Adipocyte (in vitro differentiated cells): ENCODE data around the gene CXXC5.
A peak's percentile ranks its signal among the peaks of the same experiment; 100 is the strongest.

ENCODE experiments used
- DNase-seq: peaks from one replicate; pipeline ENCODE4 v3.0.0-alpha.2; 2015; ENCODE audit warnings: low read depth
- H3K27me3 ChIP-seq: replicated peaks from 2 replicates; pipeline ENCODE4 v1.7.0; 2013; ENCODE audit warnings: mild to moderate bottlenecking, low read length, moderate library complexity; ENCODE audit not compliant: control insufficient read depth, insufficient read depth
- H3K36me3 ChIP-seq: 2 replicates; pipeline ENCODE4 v1.7.0; 2013; ENCODE audit warnings: low read length, mild to moderate bottlenecking, moderate library complexity; ENCODE audit not compliant: control insufficient read depth, insufficient read depth, severe bottlenecking
- H3K4me1 ChIP-seq: 2 replicates; pipeline ENCODE4 v1.7.0; 2013; ENCODE audit warnings: mild to moderate bottlenecking, low read length, moderate library complexity; ENCODE audit not compliant: control insufficient read depth, insufficient read depth
- H3K4me3 ChIP-seq: 2 replicates; pipeline ENCODE4 v1.7.0; 2013; ENCODE audit warnings: mild to moderate bottlenecking, low read length, moderate library complexity
- H3K9ac ChIP-seq: 2 replicates; pipeline ENCODE4 v1.7.0; 2013; ENCODE audit warnings: mild to moderate bottlenecking, low read length, moderate library complexity
- H3K9me3 ChIP-seq: 2 replicates; pipeline ENCODE4 v1.7.0; 2013; ENCODE audit warnings: mild to moderate bottlenecking, low read length, moderate library complexity; ENCODE audit not compliant: control insufficient read depth

CXXC5 gene

DNA sequence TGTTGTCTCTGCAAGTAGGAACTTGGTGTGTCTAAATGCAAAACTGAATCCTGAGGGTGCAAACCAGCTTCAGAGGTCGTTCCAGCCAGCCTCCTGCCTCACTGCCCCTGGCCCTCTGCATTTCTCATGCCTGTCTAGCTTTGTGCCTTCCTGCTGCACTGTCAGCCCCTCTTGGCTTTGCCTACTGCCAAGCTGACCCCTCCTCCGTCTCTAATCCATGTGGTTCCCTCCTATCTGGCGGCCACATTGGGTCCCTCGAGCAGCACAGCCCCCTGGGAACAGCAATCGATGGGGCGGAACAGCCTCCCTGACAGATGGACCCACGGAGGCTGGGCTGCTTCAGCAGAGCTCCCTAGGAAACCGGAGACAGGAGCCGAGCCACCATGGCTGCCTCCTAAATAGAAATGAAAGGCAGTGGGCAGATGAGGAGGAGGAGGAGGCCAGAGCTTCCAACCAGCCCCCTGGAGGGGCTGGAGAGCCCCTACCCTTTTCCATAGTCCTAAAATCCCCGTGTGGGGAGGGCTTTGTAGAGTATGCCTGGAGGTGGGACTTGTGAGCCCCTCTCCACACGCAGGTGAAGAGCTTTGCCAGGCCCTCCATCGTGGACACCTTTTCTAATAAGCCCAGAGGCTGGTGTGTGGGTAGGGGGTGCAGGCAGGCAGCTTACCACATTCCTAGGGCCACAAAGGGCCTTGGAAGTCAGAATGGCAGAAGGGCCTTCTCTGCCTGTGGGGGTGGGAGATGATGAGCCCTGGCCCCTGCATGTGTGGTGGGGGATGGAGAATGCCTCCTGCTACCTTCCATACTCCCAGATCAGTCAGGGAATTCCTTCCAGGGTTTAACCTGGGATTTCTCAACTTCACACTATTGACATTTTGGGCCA lies 9.2 kb upstream of the CXXC5 start:
- Histone ChIP-seq H3K9me3 (no peaks in the 10 kb centered on the region), H3K4me3 (peak overlapping the region; percentile 74), H3K27me3 (no peaks in the 10 kb centered on the region), H3K4me1 (peaks cover 65% of the 10 kb centered on the region), H3K9ac (peak overlapping the region; percentile 91), H3K36me3 (no peaks in the 10 kb centered on the region)
- DNase-seq = no peak

- no peak for DNase-seq
- Histone ChIP-seq H3K9ac (peak overlapping the region; percentile 22), H3K9me3 (no peaks in the 10 kb centered on the region), H3K4me1 (peaks cover 65% of the 10 kb centered on the region), H3K36me3 (no peaks in the 10 kb centered on the region), H3K27me3 (no peaks in the 10 kb centered on the region), H3K4me3 (no peak overlapping the region)
Observed at GRCh38 chr5:139639619-139640380, 8.3 kb upstream of the CXXC5 start.

DNA sequence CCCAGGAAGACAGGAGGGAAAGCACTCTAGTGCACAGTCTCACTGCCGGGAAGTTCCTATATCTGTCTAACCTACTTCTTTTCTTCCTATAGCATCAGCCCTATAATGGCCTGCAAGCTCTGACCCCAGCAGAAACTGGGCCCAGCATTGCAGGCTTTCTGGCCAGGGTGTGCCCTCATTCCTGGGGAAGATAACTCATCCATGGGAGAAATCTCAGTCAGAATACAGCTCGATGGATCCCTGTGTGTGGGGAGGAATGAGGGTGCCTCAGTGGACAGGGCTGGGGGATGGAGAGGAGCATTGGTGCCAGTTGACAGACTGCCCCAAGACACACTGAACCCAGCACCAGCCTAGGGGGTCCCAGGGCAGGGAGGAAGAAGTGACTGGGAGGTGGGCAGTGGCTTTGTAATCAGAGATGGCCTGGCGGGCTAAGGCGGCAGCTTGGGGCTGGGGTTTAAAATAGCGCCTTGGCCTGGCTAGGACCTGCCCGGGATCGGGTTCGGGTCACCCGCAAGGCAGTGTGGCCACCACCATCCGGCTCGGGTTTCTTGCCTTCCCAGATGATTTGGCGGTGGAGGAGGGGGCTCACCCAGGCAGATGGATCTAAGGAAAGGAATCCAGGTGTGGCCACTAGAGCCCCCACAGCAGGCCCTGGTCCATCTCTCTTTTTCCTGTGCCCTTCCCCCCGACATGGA lies 7.6 kb upstream of the CXXC5 start:
- no peaks in the 10 kb centered on the region for H3K36me3 ChIP-seq
- H3K4me3 ChIP-seq = no peak overlapping the region
- DNase-seq = no peak
- peak overlapping the region; percentile 22 for H3K9ac ChIP-seq
- no peaks in the 10 kb centered on the region for H3K27me3 ChIP-seq
- no peaks in the 10 kb centered on the region for H3K9me3 ChIP-seq
- H3K4me1 ChIP-seq = peaks cover 61% of the 10 kb centered on the region

GRCh38 chr5:139641116-139642080 lies 6.8 kb upstream of the CXXC5 start:
- Histone ChIP-seq H3K27me3 (no peaks in the 10 kb centered on the region), H3K4me3 (no peak overlapping the region), H3K9ac (no peak overlapping the region), H3K9me3 (no peaks in the 10 kb centered on the region), H3K36me3 (no peaks in the 10 kb centered on the region), H3K4me1 (peaks cover 53% of the 10 kb centered on the region)
- DNase-seq = no peak

DNA sequence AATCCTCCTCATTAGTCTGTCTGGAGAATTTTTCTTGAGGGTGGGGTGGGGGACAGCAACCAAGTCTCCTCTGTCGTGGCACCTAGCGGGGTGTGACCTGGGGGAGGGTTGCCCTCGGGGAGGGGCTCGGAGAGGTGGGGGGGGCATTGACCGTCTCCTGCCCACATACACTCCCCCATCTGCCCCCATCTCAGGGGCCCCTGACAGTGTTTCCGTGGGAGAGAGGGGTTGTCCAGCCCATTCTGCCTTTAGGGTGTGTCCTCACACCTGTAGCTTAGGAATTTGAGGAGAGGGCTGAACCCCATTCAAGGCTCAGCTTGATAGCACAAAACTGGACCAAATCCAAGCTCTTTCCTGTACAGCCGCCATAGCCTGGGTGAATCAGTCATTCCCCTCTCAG lies 5.9 kb upstream of the CXXC5 start:
- DNase-seq = no peak
- H3K27me3 ChIP-seq = no peaks in the 10 kb centered on the region
- no peaks in the 10 kb centered on the region for H3K36me3 ChIP-seq
- H3K4me1 ChIP-seq = peaks cover 48% of the 10 kb centered on the region
- no peak overlapping the region for H3K9ac ChIP-seq
- H3K9me3 ChIP-seq = no peaks in the 10 kb centered on the region
- no peak overlapping the region for H3K4me3 ChIP-seq

- Histone ChIP-seq H3K4me3 (no peak overlapping the region), H3K9me3 (no peaks in the 10 kb centered on the region), H3K36me3 (no peaks in the 10 kb centered on the region), H3K27me3 (no peaks in the 10 kb centered on the region), H3K4me1 (peaks cover 49% of the 10 kb centered on the region), H3K9ac (peak overlapping the region; percentile 27)
- no peak for DNase-seq
Observed at GRCh38 chr5:139642891-139643871, 5.0 kb upstream of the CXXC5 start.

DNA sequence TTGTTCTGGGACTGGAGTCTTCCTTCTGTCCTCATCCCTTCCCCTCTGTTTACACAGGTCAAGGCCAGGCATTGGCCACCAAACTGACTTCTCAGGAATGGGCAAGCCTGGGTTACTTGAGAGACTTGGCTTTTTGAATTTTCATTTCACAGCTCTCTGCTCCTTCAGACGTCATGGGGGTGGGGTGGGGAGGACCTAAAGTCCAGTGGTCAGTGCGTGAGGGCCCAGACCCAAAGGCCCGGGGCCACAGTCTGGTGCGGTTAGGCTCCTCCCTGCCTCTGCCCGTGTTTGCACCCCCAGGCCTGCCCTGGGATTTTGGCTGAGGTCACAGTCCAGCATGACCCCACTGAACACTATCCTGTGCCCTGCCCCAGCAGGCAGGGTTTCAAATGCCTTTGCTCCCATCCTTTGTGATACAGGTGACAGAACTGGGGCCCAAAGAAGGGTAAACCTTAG lies 4.1 kb upstream of the CXXC5 start:
- Histone ChIP-seq H3K27me3 (no peaks in the 10 kb centered on the region), H3K36me3 (no peaks in the 10 kb centered on the region), H3K4me1 (peaks cover 41% of the 10 kb centered on the region), H3K9ac (peak overlapping the region; percentile 27), H3K4me3 (no peak overlapping the region), H3K9me3 (no peaks in the 10 kb centered on the region)
- DNase-seq = no peak

GRCh38 chr5:139644646-139645429 lies 3.3 kb upstream of the CXXC5 start:
- H3K9me3 ChIP-seq = no peaks in the 10 kb centered on the region
- H3K27me3 ChIP-seq = no peaks in the 10 kb centered on the region
- H3K4me1 ChIP-seq = peaks cover 33% of the 10 kb centered on the region
- no peak overlapping the region for H3K9ac ChIP-seq
- no peaks in the 10 kb centered on the region for H3K36me3 ChIP-seq
- H3K4me3 ChIP-seq = no peak overlapping the region
- DNase-seq = no peak

GRCh38 chr5:139645430-139645871 lies 2.7 kb upstream of the CXXC5 start:
- no peak for DNase-seq
- H3K4me3 ChIP-seq = no peak overlapping the region
- H3K4me1 ChIP-seq = peaks cover 31% of the 10 kb centered on the region
- no peaks in the 10 kb centered on the region for H3K36me3 ChIP-seq
- no peak overlapping the region for H3K9ac ChIP-seq
- H3K27me3 ChIP-seq = no peaks in the 10 kb centered on the region
- no peaks in the 10 kb centered on the region for H3K9me3 ChIP-seq
